ENCODE data around the gene BSND.

The BSND gene

GRCh38 chr1:55038974-55039341, 40.2 kb downstream of the BSND start:
- Histone ChIP-seq H3K4me3 (ENCODE audit: low read length) (no peak overlapping the region), H3K36me3 (ENCODE audit: control insufficient read depth, insufficient read depth, low read length) (no peaks in the 10 kb centered on the region), H3K9ac (ENCODE audit: low read length) (no peak overlapping the region), H3K27ac (ENCODE audit: low read depth, low read length) (no peak overlapping the region), H3K27me3 (ENCODE audit: control insufficient read depth, insufficient read depth, low read length) (peaks cover 11% of the 10 kb centered on the region), H3K4me1 (ENCODE audit: control insufficient read depth, insufficient read depth, low read length) (no peaks in the 10 kb centered on the region)

GRCh38 chr1:55039342-55040082, 40.8 kb downstream of the BSND start, which contains the start of gene PCSK9:
TSS of gene PCSK9 (plus strand) at chr1:55039548. CDS start at chr1:55039838, 290 bp downstream.
- no peak within 1 kb of the TSS for H3K27ac ChIP-seq (ENCODE audit: low read depth, low read length)
- H3K36me3 ChIP-seq (ENCODE audit: control insufficient read depth, insufficient read depth, low read length): no peaks in the 10 kb centered on the region
- H3K9ac ChIP-seq (ENCODE audit: low read length): no peak within 1 kb of the TSS
- H3K27me3 ChIP-seq (ENCODE audit: control insufficient read depth, insufficient read depth, low read length): peaks cover 11% of the 10 kb centered on the region
- H3K4me1 ChIP-seq (ENCODE audit: control insufficient read depth, insufficient read depth, low read length): no peaks in the 10 kb centered on the region
- peak within 1 kb of the TSS; percentile 33 for H3K4me3 ChIP-seq (ENCODE audit: low read length)

- H3K4me1 ChIP-seq (ENCODE audit: control insufficient read depth, insufficient read depth, low read length): no peaks in the 10 kb centered on the region
- H3K36me3 ChIP-seq (ENCODE audit: control insufficient read depth, insufficient read depth, low read length): no peaks in the 10 kb centered on the region
These were observed 41.6 kb downstream of the BSND start for GRCh38 chr1:55040083-55040932.

GRCh38 chr1:55040933-55041494, 42.3 kb downstream of the BSND start:
- Histone ChIP-seq H3K27ac (ENCODE audit: low read depth, low read length) (no peak overlapping the region), H3K4me1 (ENCODE audit: control insufficient read depth, insufficient read depth, low read length) (no peaks in the 10 kb centered on the region), H3K9ac (ENCODE audit: low read length) (no peak overlapping the region), H3K27me3 (ENCODE audit: control insufficient read depth, insufficient read depth, low read length) (peaks cover 11% of the 10 kb centered on the region), H3K36me3 (ENCODE audit: control insufficient read depth, insufficient read depth, low read length) (no peaks in the 10 kb centered on the region), H3K4me3 (ENCODE audit: low read length) (no peak overlapping the region)

More at GRCh38 chr1:55040083-55040932, 41.6 kb downstream of the BSND start:
- H3K4me3 ChIP-seq (ENCODE audit: low read length): peak overlapping the region; percentile 33
- H3K9ac ChIP-seq (ENCODE audit: low read length): no peak overlapping the region
- no peak overlapping the region for H3K27ac ChIP-seq (ENCODE audit: low read depth, low read length)
- H3K27me3 ChIP-seq (ENCODE audit: control insufficient read depth, insufficient read depth, low read length): peaks cover 11% of the 10 kb centered on the region

GRCh38 chr1:55041613-55042012, 42.9 kb downstream of the BSND start:
- no peak overlapping the region for H3K9ac ChIP-seq (ENCODE audit: low read length)
- no peaks in the 10 kb centered on the region for H3K36me3 ChIP-seq (ENCODE audit: control insufficient read depth, insufficient read depth, low read length)
- H3K27me3 ChIP-seq (ENCODE audit: control insufficient read depth, insufficient read depth, low read length): peaks cover 11% of the 10 kb centered on the region
- no peaks in the 10 kb centered on the region for H3K4me1 ChIP-seq (ENCODE audit: control insufficient read depth, insufficient read depth, low read length)
- H3K27ac ChIP-seq (ENCODE audit: low read depth, low read length): no peak overlapping the region
- H3K4me3 ChIP-seq (ENCODE audit: low read length): no peak overlapping the region

- H3K36me3 ChIP-seq (ENCODE audit: control insufficient read depth, insufficient read depth, low read length): no peaks in the 10 kb centered on the region
- no peak overlapping the region for H3K4me3 ChIP-seq (ENCODE audit: low read length)
These were observed 44.3 kb downstream of the BSND start for GRCh38 chr1:55043011-55043410.

GRCh38 chr1:55043726-55044125, 45.0 kb downstream of the BSND start:
- Histone ChIP-seq H3K4me3 (ENCODE audit: low read length) (no peak overlapping the region), H3K36me3 (ENCODE audit: control insufficient read depth, insufficient read depth, low read length) (no peaks in the 10 kb centered on the region), H3K4me1 (ENCODE audit: control insufficient read depth, insufficient read depth, low read length) (no peaks in the 10 kb centered on the region), H3K27ac (ENCODE audit: low read depth, low read length) (no peak overlapping the region), H3K9ac (ENCODE audit: low read length) (no peak overlapping the region), H3K27me3 (ENCODE audit: control insufficient read depth, insufficient read depth, low read length) (peaks cover 7% of the 10 kb centered on the region)

More at GRCh38 chr1:55043011-55043410, 44.3 kb downstream of the BSND start:
- Histone ChIP-seq H3K4me1 (ENCODE audit: control insufficient read depth, insufficient read depth, low read length) (no peaks in the 10 kb centered on the region), H3K9ac (ENCODE audit: low read length) (no peak overlapping the region), H3K27ac (ENCODE audit: low read depth, low read length) (no peak overlapping the region), H3K27me3 (ENCODE audit: control insufficient read depth, insufficient read depth, low read length) (peaks cover 11% of the 10 kb centered on the region)

GRCh38 chr1:55044617-55045397, 46.1 kb downstream of the BSND start:
- Histone ChIP-seq H3K9ac (ENCODE audit: low read length) (no peak overlapping the region), H3K36me3 (ENCODE audit: control insufficient read depth, insufficient read depth, low read length) (no peaks in the 10 kb centered on the region), H3K27ac (ENCODE audit: low read depth, low read length) (no peak overlapping the region), H3K4me1 (ENCODE audit: control insufficient read depth, insufficient read depth, low read length) (no peaks in the 10 kb centered on the region), H3K4me3 (ENCODE audit: low read length) (no peak overlapping the region), H3K27me3 (ENCODE audit: control insufficient read depth, insufficient read depth, low read length) (no peaks in the 10 kb centered on the region)

GRCh38 chr1:55045430-55045829, 46.7 kb downstream of the BSND start:
- Histone ChIP-seq H3K27ac (ENCODE audit: low read depth, low read length) (no peak overlapping the region), H3K4me1 (ENCODE audit: control insufficient read depth, insufficient read depth, low read length) (no peaks in the 10 kb centered on the region), H3K36me3 (ENCODE audit: control insufficient read depth, insufficient read depth, low read length) (no peaks in the 10 kb centered on the region), H3K27me3 (ENCODE audit: control insufficient read depth, insufficient read depth, low read length) (no peaks in the 10 kb centered on the region), H3K4me3 (ENCODE audit: low read length) (no peak overlapping the region), H3K9ac (ENCODE audit: low read length) (no peak overlapping the region)

- H3K9ac ChIP-seq (ENCODE audit: low read length): no peak overlapping the region
- no peak overlapping the region for H3K4me3 ChIP-seq (ENCODE audit: low read length)
- no peaks in the 10 kb centered on the region for H3K36me3 ChIP-seq (ENCODE audit: control insufficient read depth, insufficient read depth, low read length)
- no peaks in the 10 kb centered on the region for H3K4me1 ChIP-seq (ENCODE audit: control insufficient read depth, insufficient read depth, low read length)
- no peak overlapping the region for H3K27ac ChIP-seq (ENCODE audit: low read depth, low read length)
- no peaks in the 10 kb centered on the region for H3K27me3 ChIP-seq (ENCODE audit: control insufficient read depth, insufficient read depth, low read length)
These were observed 48.1 kb downstream of the BSND start for GRCh38 chr1:55046871-55047270.

- H3K27me3 ChIP-seq (ENCODE audit: control insufficient read depth, insufficient read depth, low read length): no peaks in the 10 kb centered on the region
- H3K4me3 ChIP-seq (ENCODE audit: low read length): no peak overlapping the region
- H3K27ac ChIP-seq (ENCODE audit: low read depth, low read length): no peak overlapping the region
- no peaks in the 10 kb centered on the region for H3K36me3 ChIP-seq (ENCODE audit: control insufficient read depth, insufficient read depth, low read length)
- H3K9ac ChIP-seq (ENCODE audit: low read length): no peak overlapping the region
- H3K4me1 ChIP-seq (ENCODE audit: control insufficient read depth, insufficient read depth, low read length): no peaks in the 10 kb centered on the region
These were observed 48.9 kb downstream of the BSND start for GRCh38 chr1:55047611-55048010.
